ENCODE measurements around the gene AKR1C3. TPM values are rescaled to one million over a fixed set of nuclear protein-coding genes. Genes with fewer than 3 reads are reported as not detected.
"Not testable (repeated sequence)": the region's sequence is repeated elsewhere in the genome, so short reads cannot be mapped to it uniquely, and the experiment has no call there.

AKR1C3 gene
- polyA plus RNA-seq: 1.6 TPM

GRCh38 chr10:5094265-5095205 is at the start of gene AKR1C3:
TSS of gene AKR1C3 (plus strand) at chr10:5094414. CDS start at chr10:5094445, 31 bp downstream.
- Mint-ChIP-seq H3K27ac (no peak within 1 kb of the TSS), H3K4me3 (peak within 1 kb of the TSS in 2 of 4 donors; percentile 57 to 80), H3K27me3 (peaks cover 6% of the 10 kb centered on the region), H3K9me3 (peaks cover 0 to 9% (median 5%) of the 10 kb centered on the region in 3 donors), H3K4me1 (no peaks in the 10 kb centered on the region), H3K36me3 (no peaks in the 10 kb centered on the region)

GRCh38 chr10:5045095-5045494 is 49.1 kb upstream of the AKR1C3 start:
- peaks cover 0 to 7% (median 4%) of the 10 kb centered on the region in 3 donors for H3K9me3 Mint-ChIP-seq
- H3K27ac Mint-ChIP-seq: no peak overlapping the region
- H3K27me3 Mint-ChIP-seq: no peaks in the 10 kb centered on the region
- H3K36me3 Mint-ChIP-seq: no peaks in the 10 kb centered on the region
- peaks cover 0 to 2% (median 0%) of the 10 kb centered on the region in 3 donors for H3K4me1 Mint-ChIP-seq
- no peak overlapping the region for H3K4me3 Mint-ChIP-seq

- H3K4me1 Mint-ChIP-seq: no peaks in the 10 kb centered on the region
- H3K27ac Mint-ChIP-seq: no peak overlapping the region
- H3K36me3 Mint-ChIP-seq: no peaks in the 10 kb centered on the region
- H3K27me3 Mint-ChIP-seq: no peaks in the 10 kb centered on the region
- peaks cover 0 to 7% (median 1%) of the 10 kb centered on the region in 3 donors for H3K9me3 Mint-ChIP-seq
- H3K4me3 Mint-ChIP-seq: no peak overlapping the region
Measured at GRCh38 chr10:5046410-5046809, 47.8 kb upstream of the AKR1C3 start.

GRCh38 chr10:5047055-5047454 is 47.2 kb upstream of the AKR1C3 start:
- not testable (repeated sequence) for H3K27me3 Mint-ChIP-seq, H3K9me3 Mint-ChIP-seq, H3K36me3 Mint-ChIP-seq, H3K4me1 Mint-ChIP-seq, H3K4me3 Mint-ChIP-seq, H3K27ac Mint-ChIP-seq

GRCh38 chr10:5047912-5048628 is 46.1 kb upstream of the AKR1C3 start:
- Mint-ChIP-seq H3K4me3 (no peak overlapping the region), H3K27ac (no peak overlapping the region), H3K4me1 (no peaks in the 10 kb centered on the region), H3K36me3 (no peaks in the 10 kb centered on the region), H3K27me3 (no peaks in the 10 kb centered on the region), H3K9me3 (peaks cover 0 to 1% (median 0%) of the 10 kb centered on the region in 3 donors)

GRCh38 chr10:5052951-5053500 is 41.2 kb upstream of the AKR1C3 start:
- not testable (repeated sequence) for H3K9me3 Mint-ChIP-seq, H3K27me3 Mint-ChIP-seq, H3K4me1 Mint-ChIP-seq, H3K27ac Mint-ChIP-seq, H3K36me3 Mint-ChIP-seq, H3K4me3 Mint-ChIP-seq

GRCh38 chr10:5054831-5055230 is 39.4 kb upstream of the AKR1C3 start:
- not testable (repeated sequence) for H3K9me3 Mint-ChIP-seq, H3K27me3 Mint-ChIP-seq, H3K27ac Mint-ChIP-seq, H3K4me1 Mint-ChIP-seq, H3K4me3 Mint-ChIP-seq, H3K36me3 Mint-ChIP-seq

- not testable (repeated sequence) for H3K27me3 Mint-ChIP-seq, H3K36me3 Mint-ChIP-seq, H3K4me1 Mint-ChIP-seq, H3K9me3 Mint-ChIP-seq, H3K27ac Mint-ChIP-seq, H3K4me3 Mint-ChIP-seq
Measured at GRCh38 chr10:5059267-5059666, 34.9 kb upstream of the AKR1C3 start.

- peaks cover 0 to 11% (median 2%) of the 10 kb centered on the region in 3 donors for H3K9me3 Mint-ChIP-seq
Measured at GRCh38 chr10:5060791-5061190, 33.4 kb upstream of the AKR1C3 start.

GRCh38 chr10:5064656-5065055 is 29.6 kb upstream of the AKR1C3 start:
- H3K4me1 Mint-ChIP-seq: peaks cover 0 to 2% (median 0%) of the 10 kb centered on the region in 3 donors
- no peaks in the 10 kb centered on the region for H3K27me3 Mint-ChIP-seq
- peaks cover under 1 to 6% (median 2%) of the 10 kb centered on the region in 3 donors for H3K9me3 Mint-ChIP-seq
- no peak overlapping the region for H3K27ac Mint-ChIP-seq
- no peaks in the 10 kb centered on the region for H3K36me3 Mint-ChIP-seq
- no peak overlapping the region for H3K4me3 Mint-ChIP-seq

More at GRCh38 chr10:5060791-5061190, 33.4 kb upstream of the AKR1C3 start:
- not testable (repeated sequence) for H3K4me1 Mint-ChIP-seq, H3K27ac Mint-ChIP-seq, H3K36me3 Mint-ChIP-seq, H3K4me3 Mint-ChIP-seq, H3K27me3 Mint-ChIP-seq

- peaks cover 0 to 11% (median 2%) of the 10 kb centered on the region in 3 donors for H3K9me3 Mint-ChIP-seq
- no peak overlapping the region for H3K27ac Mint-ChIP-seq
- H3K27me3 Mint-ChIP-seq: no peaks in the 10 kb centered on the region
- no peak overlapping the region for H3K4me3 Mint-ChIP-seq
- no peaks in the 10 kb centered on the region for H3K36me3 Mint-ChIP-seq
- H3K4me1 Mint-ChIP-seq: peaks cover 0 to 2% (median 0%) of the 10 kb centered on the region in 3 donors
Measured at GRCh38 chr10:5068274-5068984, 25.8 kb upstream of the AKR1C3 start.

GRCh38 chr10:5070648-5071410 is 23.4 kb upstream of the AKR1C3 start:
- Mint-ChIP-seq H3K4me3 (no peak overlapping the region), H3K36me3 (no peaks in the 10 kb centered on the region), H3K9me3 (peaks cover 0 to 11% (median 0%) of the 10 kb centered on the region in 3 donors), H3K4me1 (no peaks in the 10 kb centered on the region), H3K27ac (no peak overlapping the region), H3K27me3 (no peaks in the 10 kb centered on the region)

GRCh38 chr10:5071411-5072198 is 22.6 kb upstream of the AKR1C3 start:
- Mint-ChIP-seq H3K36me3 (no peaks in the 10 kb centered on the region), H3K4me3 (no peak overlapping the region), H3K27me3 (no peaks in the 10 kb centered on the region), H3K27ac (no peak overlapping the region), H3K4me1 (no peaks in the 10 kb centered on the region), H3K9me3 (peaks cover 0 to 11% (median 0%) of the 10 kb centered on the region in 3 donors)
